ENCODE measurements around the gene KAZN.

Gene KAZN

GRCh38 chr1:14794906-14795305 lies 196.4 kb downstream of the KAZN start:
- ATAC-seq (no peak), DNase-seq (no peak)

GRCh38 chr1:14795589-14795988 lies 197.1 kb downstream of the KAZN start:
- DNase-seq, result no peak
- no peak for ATAC-seq

- no peak for DNase-seq
- ATAC-seq, result no peak
Measured at GRCh38 chr1:14800014-14800413, 201.5 kb downstream of the KAZN start.

DNA sequence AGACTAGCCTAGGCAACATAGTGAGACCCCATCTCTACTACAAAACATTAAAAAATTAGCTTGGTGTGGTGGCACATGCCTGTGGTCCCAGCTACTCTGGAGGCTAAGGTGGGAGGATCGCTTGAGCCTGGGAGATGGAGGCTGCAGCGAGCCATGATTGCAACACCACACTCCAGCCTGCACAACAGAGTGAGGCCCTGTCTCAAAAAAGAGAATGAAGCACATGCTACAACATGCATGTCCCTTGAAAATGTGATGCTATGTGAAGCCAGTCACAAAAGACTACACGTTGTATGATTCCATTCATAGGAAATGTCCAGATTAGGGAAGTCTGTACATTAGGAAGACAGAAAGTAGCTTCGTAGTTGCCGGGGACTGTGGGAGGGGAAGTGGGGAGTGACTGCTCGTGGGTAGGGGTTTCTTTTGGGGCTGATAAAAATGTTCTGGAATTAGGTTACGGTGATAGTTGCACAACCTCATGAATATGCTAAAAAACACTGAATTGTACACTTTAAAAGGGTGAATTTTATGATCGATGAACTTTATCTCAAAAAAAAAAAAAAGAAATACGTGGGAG lies 202.1 kb downstream of the KAZN start:
- no peak for DNase-seq
- ATAC-seq, result no peak

DNA sequence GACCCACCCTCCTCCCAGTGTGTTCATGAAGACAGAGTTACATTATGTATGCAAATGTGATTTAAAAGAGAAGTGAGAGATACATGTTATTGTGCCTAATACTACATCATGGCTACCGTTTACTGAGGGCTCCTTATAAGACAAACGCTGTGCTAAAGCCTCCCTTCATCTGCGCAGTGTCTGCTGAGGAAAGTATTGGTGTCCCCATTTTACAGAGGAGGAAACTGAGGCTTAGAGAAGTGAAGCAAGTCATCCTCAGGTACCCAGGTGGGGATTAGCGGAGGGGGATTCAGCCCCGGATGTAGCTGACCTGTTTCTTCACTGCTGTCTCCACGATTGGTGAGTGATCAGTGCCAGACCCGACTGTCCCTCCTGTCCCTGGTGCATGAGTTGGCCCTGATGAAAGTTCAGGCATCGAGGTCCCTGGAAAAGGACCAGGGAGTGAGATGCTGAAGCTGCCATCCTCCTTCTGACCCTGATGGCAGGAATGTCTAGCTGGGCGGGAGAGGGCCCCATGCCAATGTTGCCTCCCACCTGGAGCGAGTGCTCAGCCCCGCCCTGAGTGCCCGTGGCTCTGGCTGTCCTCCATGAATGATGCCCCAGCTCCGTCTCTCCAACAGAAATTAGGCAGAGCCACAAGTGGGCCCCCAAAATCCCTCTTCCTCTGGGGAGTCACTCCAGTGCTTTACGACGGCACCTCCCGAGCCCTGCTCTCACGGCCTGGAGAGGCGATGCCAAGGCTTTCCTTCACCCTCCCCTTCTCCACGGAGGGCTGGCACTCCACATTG lies 204.7 kb downstream of the KAZN start:
- no peak for DNase-seq
- ATAC-seq, result no peak

- DNase-seq (no peak), ATAC-seq (no peak)
Measured at GRCh38 chr1:14804626-14805025, 206.1 kb downstream of the KAZN start.

GRCh38 chr1:14806772-14807171 lies 208.3 kb downstream of the KAZN start:
- ATAC-seq (no peak), DNase-seq (no peak)

DNA sequence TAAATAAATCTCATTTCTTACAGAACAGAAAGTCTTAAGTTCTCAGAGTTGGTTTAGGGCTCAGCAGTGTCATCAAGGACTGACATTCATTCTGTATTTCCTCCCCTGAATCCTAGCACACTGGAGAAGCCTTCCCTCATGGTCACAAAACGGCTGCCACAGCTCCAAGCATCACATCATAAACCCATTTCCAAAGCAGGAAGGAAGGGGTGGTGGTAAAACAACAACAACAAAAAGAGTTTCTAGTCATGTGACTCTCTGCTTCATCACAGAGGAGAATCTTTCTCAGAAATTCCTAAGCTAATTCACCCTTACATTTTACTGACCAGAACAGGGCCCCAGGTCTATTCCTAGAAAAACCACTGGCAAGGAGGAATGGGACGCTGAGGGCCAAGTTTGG lies 210.3 kb downstream of the KAZN start:
- no peak for ATAC-seq
- DNase-seq, result no peak

GRCh38 chr1:14809191-14809981 lies 210.9 kb downstream of the KAZN start:
- DNase-seq, result no peak
- ATAC-seq, result no peak

DNA sequence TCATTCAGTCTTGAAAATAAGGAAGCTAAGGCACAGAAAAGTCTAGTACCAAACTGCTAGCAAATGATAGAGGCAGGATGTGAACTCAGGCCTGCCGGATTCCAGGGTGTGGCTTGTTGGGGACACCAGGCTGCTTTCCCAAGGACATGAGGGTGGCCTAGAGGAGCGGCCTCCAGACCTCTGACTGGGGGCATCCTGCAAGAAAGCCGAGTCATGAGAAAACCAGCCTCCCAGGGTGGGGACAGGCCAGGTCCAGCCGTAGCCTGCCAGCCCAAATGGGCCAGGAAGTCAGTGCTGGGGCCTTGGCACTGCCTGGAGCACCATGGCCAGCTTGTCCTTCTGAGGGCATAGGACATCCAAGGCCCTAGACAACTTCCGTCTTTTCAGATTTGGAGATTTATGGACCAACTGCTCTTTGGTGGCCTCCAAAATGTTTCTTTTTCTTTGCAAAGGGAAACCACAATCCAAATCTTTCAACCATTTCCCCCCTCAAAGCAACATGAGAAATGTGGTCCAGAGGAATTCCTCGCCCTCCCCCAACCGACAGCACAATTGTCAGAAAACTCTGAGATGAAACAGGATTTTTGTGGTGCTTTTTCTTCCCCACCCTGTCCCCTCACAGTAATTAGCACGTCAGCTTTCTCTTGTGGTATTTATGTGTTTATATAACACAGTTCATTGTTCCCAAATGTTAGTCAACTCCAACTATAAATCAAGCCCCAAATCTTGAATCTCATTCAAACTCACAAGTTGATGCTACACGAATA lies 212.3 kb downstream of the KAZN start:
- ATAC-seq (no peak), DNase-seq (no peak)

DNA sequence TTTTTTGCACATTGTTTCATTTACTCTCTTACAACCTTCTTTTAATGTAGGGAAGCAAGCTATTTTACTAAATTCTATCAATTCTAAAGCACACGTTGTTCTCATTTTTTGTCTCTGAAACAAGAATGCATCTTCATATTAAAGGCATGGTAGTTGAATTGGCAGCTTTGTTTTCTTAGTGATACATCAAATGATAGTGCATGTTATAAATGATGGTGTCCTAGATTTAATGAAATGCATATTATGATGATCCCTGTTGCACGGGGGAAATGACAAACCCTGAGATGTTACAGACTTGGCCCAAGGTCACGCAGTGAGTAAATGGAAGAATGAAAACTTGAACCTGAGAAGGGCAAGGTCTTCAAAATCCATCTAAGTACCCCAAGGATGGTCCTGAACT lies 213.1 kb downstream of the KAZN start:
- ATAC-seq (no peak), DNase-seq (no peak)

- ATAC-seq (no peak), DNase-seq (no peak)
Measured at GRCh38 chr1:14812189-14812588, 213.7 kb downstream of the KAZN start.

- DNase-seq (no peak), ATAC-seq (no peak)
Measured at GRCh38 chr1:14815175-14815877, 216.8 kb downstream of the KAZN start.

DNA sequence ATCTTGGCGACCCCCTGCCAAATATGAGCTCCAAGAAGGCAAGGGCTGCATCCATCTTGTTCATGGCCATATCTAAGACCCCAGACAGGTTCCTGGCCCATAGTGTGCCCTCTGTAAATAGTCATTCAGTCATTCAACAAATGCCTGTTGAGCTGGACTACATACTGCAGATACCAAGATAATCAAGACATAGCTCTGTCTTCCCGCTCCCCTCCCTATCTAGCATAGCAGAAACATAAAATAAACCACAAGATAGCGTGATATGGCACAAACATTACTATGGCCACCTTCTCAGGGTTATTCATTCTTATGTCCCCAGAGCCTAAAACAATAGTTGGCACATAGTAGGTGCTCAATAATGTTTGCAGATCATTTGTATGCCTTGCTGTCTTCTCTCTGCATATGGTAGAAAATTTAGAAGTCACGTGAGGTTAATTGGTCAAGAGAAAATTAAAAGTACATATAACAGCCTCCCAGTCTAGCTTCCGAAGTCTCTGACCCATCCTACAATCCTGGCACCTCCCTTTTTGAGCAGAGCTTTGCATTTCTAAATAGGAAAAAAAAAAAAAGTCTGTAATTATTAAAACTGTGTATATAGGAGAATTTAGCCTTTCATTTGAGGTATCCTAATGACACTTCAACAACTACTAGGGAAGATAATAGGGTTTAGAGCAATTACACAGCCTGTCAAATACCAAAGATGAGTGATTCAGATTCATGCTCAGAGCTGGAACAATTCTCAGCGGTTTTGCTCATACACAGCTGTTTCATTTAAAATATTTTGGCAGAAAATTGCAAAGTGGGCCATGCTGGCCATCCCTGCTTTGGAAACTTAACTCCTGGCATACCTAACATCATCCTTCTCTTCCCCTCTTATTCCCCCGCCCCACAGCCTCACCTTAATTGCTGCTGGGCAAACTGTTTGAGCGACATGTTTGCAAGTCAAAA lies 219.0 kb downstream of the KAZN start:
- ATAC-seq, result no peak
- no peak for DNase-seq

DNA sequence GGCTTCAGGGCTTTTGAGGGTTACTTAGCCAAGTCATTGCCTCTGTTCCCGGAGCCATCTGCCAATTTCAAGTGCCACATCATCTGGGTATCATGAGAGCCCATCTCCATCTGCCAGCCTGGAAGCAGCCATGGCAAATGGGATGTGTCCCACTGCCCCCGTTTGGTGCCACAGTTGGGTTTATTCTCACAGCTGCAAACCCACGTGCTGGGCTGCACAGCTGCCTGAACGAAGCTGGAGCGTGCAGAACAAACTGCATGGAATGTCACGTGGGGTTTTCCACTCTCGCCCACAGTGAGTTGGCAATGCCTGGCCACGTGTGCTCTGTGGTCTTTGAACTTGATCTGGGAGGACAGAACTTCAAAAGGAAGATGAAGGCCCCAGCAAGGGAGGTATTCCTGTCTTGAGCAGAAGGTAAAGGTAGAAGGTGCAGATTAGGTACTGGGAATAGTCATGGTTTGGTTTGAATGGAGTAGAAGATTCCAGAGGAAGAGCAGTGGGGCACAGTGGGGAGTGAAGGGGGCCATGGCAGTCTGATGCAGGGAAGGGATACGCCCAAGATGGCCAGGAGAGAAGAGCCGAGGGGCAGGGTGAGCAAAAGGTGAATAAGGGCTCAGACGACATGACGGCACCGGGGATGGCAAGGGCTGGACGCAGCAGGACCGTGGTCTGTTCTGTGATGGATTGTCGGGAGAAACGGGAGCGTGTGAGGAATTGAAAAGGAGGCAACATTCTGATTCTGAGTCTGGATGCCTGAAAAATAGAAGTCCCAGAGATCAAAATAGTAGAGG lies 222.0 kb downstream of the KAZN start:
- DNase-seq, result no peak
- ATAC-seq, result no peak

DNA sequence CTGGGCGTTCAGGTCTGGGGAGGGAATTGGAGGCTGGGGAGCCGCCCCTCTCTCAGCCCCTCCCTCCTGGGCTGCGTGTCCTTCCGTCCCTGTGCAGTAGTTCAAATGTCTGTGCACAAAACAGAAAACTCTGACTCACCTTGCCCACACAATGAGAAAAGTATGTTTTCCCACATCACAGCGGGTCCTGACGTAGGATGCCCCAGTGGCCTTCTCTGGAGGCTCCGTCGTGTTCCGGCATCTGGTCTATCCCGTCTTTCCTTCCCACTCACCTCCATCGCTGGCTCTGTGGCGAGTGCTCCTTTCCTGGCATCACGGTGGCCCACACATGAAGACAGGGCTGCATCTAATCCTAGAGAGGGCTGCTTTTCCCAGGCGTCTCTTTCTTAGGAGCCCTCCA lies 224.0 kb downstream of the KAZN start:
- ATAC-seq (no peak), DNase-seq (no peak)

- no peak for ATAC-seq
- no peak for DNase-seq
Measured at GRCh38 chr1:14822996-14823395, 224.5 kb downstream of the KAZN start.

GRCh38 chr1:14824314-14824915 lies 225.9 kb downstream of the KAZN start:
- DNase-seq (no peak), ATAC-seq (no peak)

DNA sequence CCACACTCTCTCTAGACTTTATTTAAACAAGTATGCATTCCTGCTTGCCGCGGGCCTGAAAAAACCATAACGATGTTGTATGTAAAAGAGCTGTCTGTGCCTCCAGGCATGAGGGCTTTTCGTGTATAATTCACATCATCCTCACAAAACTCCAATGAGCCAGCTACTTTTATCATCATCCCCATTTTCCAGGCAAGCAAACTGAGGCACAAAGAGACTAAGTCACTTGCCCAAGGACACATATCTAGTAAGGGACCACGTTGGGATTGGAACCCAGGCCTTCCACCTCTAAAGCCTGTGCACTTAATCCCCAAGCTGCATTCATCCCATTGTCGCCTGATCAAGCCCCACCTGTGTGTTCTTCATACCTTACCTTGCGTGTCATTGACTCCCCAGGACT lies 226.9 kb downstream of the KAZN start:
- ATAC-seq, result no peak

More for the DNA sequence above, 226.9 kb downstream of the KAZN start:
- no peak for DNase-seq
